Measurements from ENCODE around the gene HRH3.

HRH3 gene

GRCh38 chr20:62243906-62244515 lies 23.9 kb upstream of the HRH3 start:
- DNase-seq (ENCODE audit: low read depth), result no peak

GRCh38 chr20:62243106-62243505 lies 23.0 kb upstream of the HRH3 start:
- no peak for DNase-seq (ENCODE audit: low read depth)

- no peak for DNase-seq (ENCODE audit: low read depth)
Observed at GRCh38 chr20:62242176-62242575, 22.1 kb upstream of the HRH3 start.

- DNase-seq (ENCODE audit: low read depth), result no peak
Observed at GRCh38 chr20:62241506-62241905, 21.4 kb upstream of the HRH3 start.

- DNase-seq (ENCODE audit: low read depth), result no peak
Observed at GRCh38 chr20:62240020-62240685, 20.1 kb upstream of the HRH3 start.

GRCh38 chr20:62239278-62239879 lies 19.3 kb upstream of the HRH3 start:
- no peak for DNase-seq (ENCODE audit: low read depth)

- peak; percentile 31 for DNase-seq (ENCODE audit: low read depth)
Observed at GRCh38 chr20:62238569-62239277, 18.6 kb upstream of the HRH3 start.

- peak; percentile 99 for DNase-seq (ENCODE audit: low read depth)
Observed at GRCh38 chr20:62237801-62238568, 17.9 kb upstream of the HRH3 start, which contains the start of gene OSBPL2. TSS of gene OSBPL2 (plus strand) at chr20:62238521. CDS start at chr20:62256185, 17,664 bp downstream.

GRCh38 chr20:62237514-62237800 lies 17.4 kb upstream of the HRH3 start:
- no peak for DNase-seq (ENCODE audit: low read depth)

GRCh38 chr20:62236766-62237513 lies 16.9 kb upstream of the HRH3 start:
- peak; percentile 25 for DNase-seq (ENCODE audit: low read depth)

GRCh38 chr20:62236200-62236599 lies 16.1 kb upstream of the HRH3 start:
- DNase-seq (ENCODE audit: low read depth), result no peak

- DNase-seq (ENCODE audit: low read depth), result no peak
Observed at GRCh38 chr20:62235777-62236157, 15.7 kb upstream of the HRH3 start.

GRCh38 chr20:62235001-62235776 lies 15.1 kb upstream of the HRH3 start:
- no peak for DNase-seq (ENCODE audit: low read depth)

- DNase-seq (ENCODE audit: low read depth), result no peak
Observed at GRCh38 chr20:62234339-62234738, 14.3 kb upstream of the HRH3 start.

- no peak for DNase-seq (ENCODE audit: low read depth)
Observed at GRCh38 chr20:62233684-62234083, 13.6 kb upstream of the HRH3 start.

- DNase-seq (ENCODE audit: low read depth), result no peak
Observed at GRCh38 chr20:62232770-62233645, 12.9 kb upstream of the HRH3 start.

GRCh38 chr20:62232194-62232593 lies 12.1 kb upstream of the HRH3 start:
- DNase-seq (ENCODE audit: low read depth), result no peak

GRCh38 chr20:62231292-62231691 lies 11.2 kb upstream of the HRH3 start:
- no peak for DNase-seq (ENCODE audit: low read depth)

GRCh38 chr20:62230696-62231095 lies 10.6 kb upstream of the HRH3 start:
- no peak for DNase-seq (ENCODE audit: low read depth)

GRCh38 chr20:62230276-62230675 lies 10.2 kb upstream of the HRH3 start:
- DNase-seq (ENCODE audit: low read depth), result no peak
